GM18861 (cell line): ENCODE data around the gene ZNF12.
A peak's percentile ranks its signal among the peaks of the same experiment; 100 is the strongest.
"Not testable (repeated sequence)": the region's sequence is repeated elsewhere in the genome, so short reads cannot be mapped to it uniquely, and the experiment has no call there.

Experiments used
- ATAC-seq: cut with Tn5 transposase; IDR thresholded peaks from one replicate; pipeline ENCODE4 v1.9.1; 2021; ENCODE audit not compliant: unreplicated experiment

ZNF12 gene

DNA sequence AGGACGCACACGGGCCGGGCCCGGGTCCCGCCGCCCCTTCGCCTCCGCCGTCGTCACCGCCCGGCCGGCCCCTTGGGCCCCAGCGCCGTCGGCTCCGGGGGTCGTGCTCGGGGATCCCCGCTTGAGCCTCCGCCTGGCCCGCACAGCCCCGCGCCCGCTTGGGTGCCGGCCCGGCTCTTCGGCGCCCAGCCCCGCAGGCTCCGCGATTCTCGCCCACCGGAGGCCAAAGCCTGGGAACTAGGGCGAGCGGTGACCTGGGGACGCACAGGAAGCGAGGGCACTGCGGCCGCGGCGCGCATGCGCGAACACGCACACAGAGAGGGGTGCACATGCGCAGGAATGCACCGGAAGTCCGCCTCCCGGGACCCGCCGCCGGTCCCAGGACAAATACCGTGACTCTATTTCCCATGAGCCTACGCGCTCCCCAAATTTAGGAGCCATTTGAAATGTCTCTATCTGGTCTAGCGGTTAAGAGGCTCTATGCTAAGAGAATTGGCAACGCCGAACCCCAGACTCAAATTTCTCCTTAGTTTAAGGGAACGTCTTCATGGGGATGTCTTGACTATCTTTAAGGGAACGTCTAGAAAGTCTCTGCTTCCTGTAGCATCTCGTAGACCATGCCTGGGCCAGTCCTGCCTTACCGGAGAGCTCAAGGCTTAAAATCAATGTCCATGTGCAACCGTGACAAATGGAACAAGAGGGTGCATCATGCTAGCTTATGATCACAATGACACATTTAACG, at the start of gene ZNF12:
ZNF12 (minus strand) TSS at position 282 of the 742 bp plus-strand sequence. CDS start 1,774 bp downstream, outside the sequence.
- peak; percentile 92 for ATAC-seq

DNA sequence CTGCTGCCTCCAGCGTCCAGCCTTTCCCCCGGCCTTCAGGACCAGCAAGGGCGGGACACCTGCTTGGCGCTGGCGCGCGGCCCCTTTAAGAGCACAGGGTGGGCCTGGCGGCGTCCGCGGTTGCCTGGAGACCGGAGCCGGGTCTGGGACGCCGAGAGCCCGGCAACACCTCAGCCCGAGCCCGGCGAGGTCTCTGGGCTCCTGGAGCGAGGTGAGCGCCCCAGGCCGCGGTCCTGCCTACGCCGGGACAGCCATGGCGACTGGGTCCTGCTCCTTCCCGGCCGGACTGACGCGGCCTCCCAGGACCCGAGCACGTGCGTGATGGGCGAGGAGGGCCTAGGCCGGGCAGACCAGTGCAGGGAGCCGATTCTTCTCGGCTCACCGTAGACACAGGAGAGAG, 47.2 kb upstream of the ZNF12 start, which contains the start of gene RSPH10B2:
RSPH10B2 (plus strand) TSS at position 140 of the 400 bp plus-strand sequence. CDS start 3,575 bp downstream, outside the sequence.
- ATAC-seq = not testable (repeated sequence)

DNA sequence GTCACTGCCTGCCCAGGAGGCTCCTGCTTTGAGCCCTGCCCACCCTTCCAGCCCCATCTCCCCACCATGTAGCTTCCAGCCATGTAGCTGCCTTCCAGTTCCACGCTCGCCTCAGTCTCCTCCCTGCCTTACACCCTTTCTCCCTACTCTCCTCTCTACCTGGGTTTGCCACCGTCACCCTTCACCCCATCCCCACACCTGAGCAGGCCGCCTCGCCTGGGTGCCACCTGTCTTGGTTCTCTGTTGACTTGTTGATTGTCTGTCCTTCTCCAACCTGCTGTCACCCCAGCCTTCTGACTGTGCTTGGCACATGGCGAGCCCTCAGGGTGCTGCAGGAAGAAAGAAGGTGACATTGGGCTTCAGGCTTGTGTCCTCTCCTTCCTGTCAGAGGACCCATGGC, 43.4 kb upstream of the ZNF12 start:
- ATAC-seq = not testable (repeated sequence)

DNA sequence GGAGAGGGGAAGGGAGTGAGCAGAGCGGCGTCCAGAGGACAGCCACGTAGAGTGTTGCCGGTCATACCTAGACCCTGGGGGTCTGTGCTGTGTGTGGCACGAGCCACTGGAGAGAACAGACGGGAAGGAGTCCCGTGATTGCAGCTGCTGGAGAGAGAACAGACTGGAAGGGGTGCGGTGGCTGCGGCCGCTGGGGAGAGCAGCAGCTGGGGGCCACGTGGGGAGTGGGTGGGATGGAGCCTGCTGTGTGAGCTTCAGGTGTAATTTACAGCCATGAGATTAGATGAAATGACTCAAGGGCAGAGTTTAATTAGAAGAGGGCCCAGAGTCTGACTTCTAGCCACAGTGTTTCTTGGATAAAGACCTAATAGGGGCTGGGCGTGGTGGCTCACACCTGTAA, 42.6 kb upstream of the ZNF12 start:
- not testable (repeated sequence) for ATAC-seq

DNA sequence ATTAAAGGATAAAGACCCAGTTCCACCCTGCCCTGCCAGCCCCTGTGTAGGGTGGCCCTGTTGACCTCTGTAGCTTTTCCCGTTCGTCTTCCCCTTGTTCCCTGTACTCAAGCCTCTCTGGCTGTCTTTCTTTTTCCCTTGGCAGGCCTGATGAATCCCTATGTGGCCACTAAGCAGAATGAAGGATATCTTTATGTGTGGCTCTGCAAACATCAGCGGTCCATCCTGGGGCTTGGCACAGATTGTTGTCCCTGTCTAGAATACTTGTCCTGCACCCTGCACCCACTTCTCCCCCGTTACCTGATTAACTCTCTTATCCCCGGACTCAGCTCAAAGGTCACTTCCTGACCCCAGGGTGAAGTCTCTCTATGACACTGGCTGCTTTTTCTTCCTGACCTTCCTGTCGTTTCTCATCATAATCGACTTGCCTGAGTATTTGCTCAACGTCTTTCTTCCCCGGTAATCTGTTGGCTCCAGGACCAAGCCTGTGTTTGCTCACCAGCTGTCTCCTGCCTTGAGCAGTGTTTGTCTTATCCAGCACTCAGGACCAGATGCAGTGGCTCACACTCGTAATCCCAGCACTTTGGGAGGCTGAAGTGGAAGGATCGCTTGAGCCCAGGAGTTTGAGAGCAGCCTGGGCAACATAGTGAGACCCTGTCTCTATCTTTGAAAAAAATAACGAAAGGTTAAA, 37.8 kb upstream of the ZNF12 start:
- not testable (repeated sequence) for ATAC-seq

DNA sequence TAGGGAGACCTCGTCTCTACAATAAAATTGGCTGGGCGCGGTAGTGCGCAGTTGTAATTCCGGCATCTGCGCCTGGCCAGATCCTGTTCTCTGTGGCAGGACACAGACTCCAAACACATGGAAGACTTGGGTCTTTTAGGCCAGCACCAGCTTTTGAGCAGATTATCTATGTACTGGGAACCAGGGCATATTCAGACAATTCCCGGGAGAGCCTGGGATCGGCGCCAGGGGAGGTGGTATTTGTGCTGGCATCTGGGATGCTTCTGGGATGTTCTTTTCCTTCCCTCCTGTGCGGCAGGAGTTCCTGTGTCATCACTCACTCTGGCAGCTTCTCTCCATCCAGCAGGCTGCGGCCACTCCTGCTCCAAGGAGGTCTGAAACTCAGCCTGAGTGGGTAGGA, 31.7 kb upstream of the ZNF12 start:
- ATAC-seq = not testable (repeated sequence)

DNA sequence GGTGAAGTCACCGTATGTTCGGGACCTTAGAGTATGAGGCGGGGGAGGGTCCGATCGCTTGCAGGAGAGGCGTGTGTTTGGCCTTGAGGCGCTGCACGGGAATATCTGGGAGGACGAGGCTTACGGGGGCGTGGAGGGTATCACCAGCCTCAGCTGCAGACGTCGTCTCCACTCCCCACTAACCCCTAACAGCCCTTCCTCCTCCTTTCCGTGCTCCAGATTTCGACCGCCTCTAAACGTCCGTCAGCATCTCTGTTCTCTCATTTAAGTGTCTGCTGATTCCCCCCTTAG, 23.5 kb upstream of the ZNF12 start:
- ATAC-seq = no peak

DNA sequence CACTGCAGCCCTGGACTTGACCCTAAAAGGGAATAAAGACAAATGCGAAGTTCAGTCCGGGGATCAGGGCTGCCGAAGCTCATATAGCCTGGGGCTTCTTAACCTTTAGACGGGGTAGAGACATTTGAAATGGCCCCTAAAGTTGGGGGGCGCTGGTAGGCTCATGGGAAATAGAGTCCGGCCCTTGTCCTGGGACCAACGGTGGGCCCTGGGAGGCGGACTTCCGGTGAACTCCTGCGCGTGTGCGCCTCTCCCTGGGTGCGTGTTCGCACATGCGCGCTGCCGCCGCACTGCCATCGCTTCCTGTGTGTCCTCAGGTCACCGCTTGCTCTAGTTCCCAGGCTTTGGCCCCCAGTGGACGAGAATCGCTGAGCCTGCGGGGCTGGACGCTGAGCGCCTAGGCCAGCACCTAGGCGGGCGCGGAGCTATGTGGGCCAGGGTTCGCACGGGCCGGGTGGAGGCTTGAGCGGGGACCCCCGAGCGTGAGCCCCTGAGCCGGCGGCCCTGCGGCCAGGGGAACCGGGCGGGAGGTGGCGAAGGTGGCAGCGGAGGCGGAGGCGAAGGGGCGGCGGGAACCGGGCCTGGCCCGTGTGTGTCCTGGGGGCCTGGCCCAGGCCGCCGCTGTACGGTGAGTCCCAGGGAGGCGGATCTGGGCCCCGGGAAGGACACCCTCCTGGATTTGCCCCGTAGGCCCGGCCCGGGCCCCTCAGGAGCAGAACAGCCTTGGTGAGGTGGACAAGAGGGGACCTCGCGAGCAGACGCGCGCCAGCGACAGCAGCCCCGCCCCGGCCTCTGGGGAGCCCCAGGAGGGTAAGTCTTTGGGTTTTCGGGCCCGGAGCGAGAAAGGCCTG, 23.0 kb upstream of the ZNF12 start:
- peak; percentile 96 for ATAC-seq

DNA sequence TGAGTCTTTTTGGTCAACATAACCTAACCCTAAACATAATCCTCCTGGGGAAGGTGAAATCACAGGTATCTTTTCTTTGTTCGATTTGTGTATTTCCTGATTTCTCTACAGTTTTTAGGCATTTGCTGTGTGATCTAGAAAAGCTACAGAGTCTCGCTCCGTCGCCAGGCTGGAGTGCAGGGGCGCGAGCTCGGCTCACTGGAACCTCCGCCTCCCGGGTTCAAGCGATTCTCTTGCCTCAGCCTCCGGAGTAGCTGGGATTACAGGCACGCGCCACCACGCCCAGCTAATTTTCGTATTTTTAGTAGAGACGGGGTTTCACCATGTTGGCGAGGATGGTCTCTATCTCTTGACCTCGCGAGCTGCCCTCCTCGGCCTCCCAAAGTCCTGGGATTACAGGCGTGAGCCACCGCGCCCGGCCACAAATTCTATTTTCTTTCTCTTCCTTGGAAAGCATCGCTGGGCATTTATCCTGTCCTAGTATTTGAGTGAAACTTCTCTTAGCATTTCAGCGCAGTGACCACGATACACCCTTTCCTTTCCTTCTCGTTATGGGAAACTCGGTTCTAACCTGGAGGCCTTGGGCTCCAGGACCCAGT, 22.2 kb upstream of the ZNF12 start:
- not testable (repeated sequence) for ATAC-seq

DNA sequence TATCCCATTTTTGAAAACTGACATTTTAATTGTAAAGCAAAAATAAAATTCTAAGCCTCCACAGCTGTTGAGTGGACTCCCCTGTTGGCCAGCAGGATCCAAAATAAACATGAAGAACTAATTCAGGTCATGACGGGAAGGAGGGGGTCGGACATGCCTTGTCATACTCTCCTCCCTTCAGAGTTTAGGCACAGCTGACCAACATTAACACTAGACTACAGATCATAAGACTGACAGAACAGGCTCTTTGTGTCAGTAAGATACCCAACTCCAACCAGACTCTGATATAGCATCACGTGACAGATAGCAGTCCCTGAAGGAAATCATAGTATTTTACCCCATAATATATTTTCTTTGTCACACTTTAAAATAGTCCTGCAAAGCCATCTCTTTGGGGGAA, 20.9 kb upstream of the ZNF12 start:
- ATAC-seq = no peak

DNA sequence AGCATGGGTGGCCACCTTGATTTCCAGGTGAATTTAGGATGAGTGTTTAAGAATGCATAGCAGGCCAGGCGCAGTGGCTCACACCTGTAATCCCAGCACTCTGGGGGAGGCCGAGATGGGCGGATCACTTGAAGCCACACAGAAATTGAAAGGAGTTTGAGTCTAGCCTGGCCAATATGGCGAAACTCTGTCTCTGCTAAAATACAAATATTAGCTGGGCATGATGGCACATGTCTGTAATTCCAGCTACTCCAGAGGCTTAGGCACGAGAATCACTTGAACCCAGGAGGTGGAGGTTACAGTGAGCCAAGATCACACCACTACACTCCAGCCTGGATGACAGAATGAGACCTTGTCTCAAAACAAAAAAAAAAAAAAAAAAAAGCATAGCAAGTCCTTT, 19.6 kb upstream of the ZNF12 start:
- not testable (repeated sequence) for ATAC-seq

DNA sequence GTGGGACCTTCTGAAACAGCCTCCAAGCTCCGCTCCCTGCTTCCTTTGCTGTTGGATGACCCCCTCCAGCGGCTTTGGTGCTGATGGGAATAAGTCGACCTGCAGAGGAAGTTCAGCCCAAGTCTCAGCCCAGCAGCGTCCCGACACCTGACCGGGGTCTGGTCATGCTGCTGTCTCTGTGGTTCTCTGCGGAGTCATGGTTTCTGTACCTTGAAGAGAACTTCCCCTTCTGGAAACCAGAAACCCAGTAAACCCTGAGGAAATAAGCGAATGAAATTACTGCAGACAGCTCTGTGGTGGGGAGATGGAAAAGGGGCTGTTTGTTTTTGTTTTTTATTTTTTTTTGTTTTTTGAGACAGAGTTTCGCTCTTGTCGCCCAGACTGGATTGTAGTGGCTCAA, 18.3 kb upstream of the ZNF12 start:
- peak; percentile 47 for ATAC-seq

DNA sequence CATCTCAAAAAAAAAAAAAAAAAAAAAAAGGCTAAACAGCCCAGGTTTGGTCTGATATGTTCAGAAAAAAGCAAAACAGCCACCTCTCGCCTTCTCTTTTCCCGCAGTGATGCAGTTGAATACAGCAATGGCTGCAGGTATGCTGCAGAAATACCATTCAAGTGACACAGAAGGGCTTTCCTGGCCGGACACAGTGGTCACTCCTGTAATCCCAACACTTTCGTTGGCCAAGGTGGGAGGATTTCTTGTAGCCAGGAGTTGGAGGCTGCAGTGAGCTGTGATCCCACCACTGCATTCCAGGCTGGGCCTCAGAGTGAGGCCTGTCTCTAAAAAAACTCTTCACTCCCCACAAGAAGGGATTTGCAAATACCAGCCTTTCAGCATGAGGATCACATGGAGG, 17.6 kb upstream of the ZNF12 start:
- ATAC-seq = not testable (repeated sequence)

DNA sequence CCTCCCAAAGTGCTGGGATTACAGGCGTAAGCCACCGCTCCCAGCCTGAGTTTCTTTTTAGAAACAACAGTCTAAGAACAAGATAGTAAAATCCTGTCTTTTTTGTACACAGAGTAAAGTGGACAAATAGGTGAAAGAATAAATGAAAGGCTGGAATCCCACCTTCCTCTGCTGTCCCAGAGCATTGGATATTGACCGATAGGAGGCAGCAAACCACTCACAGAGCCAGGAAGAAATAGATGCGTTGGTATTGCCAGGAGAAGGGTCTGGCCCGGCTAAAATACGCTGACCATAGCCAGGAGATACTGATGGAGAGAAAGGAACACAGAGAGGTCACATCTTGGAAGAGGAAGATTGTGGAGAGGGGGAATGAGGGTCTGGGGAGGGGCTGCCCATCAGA, 11.4 kb upstream of the ZNF12 start:
- ATAC-seq = no peak

DNA sequence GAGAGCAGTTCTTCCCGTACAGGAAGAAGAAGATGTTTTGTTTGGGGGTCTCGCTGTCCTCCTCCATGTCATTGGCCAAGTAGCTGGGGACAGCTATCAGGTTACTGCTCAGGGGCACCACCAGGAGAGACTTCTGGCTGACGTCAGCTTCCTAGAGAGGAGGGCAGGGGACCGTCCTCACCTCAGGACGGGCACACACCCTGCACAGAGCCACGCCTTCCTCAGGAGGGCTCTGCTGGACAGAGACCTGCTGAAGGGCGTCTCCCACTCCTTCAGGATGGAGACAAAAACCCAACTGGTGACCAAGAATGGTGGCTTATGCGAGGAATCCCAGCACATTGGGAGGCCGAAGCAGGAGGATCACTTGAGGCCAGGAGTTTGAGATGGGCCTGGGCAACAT, 9.2 kb upstream of the ZNF12 start:
- not testable (repeated sequence) for ATAC-seq

DNA sequence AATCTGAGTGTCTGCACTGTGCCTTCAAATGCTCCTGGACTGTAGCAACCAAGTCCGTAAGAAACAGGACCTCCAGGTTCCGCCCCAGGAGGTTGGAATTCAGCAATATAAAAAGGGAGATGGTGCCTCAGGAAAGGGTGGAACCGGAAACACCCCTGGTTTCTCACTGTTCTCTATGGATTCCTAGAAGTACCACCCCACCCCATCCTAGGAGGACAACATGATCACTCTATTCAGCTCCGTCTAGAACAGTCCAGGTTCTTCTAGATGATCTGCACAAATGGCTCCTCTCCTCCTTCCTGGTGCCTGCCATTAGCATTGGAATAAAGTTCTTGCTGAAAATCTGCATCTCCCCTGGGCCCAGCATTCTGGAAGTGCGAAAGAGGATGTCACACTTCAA, 7.6 kb upstream of the ZNF12 start:
- ATAC-seq = no peak

DNA sequence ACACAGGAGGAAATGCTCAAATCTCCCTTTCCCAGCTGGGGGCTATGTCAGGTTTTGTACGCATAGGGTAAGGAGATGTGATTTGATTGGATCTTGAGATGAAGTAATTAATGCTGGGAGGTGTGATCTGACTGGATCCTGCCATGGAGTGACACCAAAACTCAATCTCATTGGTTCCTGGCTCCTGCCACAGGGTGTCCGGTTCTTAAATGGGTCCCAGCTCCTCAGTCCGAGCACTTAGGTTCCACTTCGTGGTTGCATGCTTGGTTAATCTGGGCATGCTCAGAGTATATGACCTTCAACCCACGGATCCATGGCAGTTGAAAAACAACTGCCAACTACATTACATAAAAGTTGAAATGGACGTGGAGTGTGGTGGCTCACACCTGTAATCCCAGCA, 3.1 kb upstream of the ZNF12 start:
- ATAC-seq = no peak

DNA sequence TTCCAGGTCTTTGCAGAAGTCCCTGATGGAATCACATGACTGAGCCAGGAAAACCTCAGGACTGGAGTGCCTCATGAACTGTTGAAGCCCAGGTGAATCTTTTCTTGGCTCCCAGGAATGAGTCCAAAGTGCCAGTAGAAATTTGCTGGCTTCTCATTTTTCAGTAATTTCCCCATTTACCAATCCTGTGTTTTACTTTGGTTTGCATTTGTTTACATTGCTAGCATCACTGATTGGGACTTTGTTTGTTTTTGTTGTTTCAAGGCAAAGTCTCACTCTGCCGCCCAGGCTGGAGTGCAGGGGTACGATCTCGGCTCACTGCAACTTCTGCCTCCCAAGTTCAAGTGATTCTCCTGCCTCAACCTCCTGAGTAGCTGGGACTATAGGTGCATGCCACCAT, 1.6 kb upstream of the ZNF12 start:
- ATAC-seq = no peak

DNA sequence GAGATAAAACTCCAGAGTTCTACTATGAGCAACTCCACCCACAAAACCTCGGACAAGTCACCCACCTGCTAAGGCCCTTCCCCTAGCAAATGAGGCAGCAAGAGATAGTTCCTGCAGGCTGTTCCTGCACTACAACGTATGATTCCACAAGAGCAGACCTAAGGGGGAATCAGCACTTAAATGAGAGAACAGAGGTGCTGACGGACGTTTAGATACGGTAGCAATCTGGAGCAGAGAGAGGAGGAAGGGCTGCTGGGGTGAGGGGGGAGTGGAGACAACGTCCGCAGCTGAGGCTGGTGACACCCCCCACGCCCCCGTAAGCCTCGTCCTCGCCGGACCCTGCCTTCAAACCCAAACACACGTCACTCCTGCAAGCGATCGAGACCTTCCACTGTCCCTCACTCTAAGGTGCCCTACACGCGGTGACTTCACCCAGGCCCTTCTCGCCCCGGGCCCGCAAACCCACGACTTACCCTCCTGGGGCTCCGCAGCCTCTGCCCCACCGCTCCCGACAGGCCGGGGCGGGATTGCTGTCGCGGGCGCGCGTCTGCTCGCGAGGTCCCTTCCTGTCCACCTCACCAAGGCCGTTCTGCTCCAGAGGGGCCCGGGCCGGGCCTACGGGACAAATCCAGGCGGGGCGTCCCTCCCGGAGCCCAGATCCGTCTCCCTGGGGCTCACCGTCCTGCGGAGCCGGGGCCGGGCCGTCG, 635 bp downstream of the ZNF12 start:
- ATAC-seq = peak; percentile 10

DNA sequence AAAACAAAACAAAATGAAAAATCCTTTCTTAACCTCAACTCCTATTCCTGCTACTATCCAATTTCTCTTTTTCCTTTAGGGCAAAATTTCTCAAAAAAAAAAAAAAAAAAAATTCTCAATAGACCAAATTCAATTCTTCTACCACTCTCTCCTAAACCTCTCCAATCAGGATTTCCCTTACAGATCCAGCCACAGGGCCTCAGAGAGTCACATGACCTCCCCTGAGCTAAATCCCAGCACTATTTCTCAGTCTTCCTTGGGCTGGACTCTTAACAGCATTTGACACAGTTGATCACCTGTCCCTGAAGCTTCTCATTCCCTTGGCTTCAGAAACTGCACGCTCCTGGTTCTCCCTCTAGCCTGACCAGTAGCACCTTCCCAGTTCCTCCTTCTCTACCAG, 4.9 kb downstream of the ZNF12 start:
- no peak for ATAC-seq

DNA sequence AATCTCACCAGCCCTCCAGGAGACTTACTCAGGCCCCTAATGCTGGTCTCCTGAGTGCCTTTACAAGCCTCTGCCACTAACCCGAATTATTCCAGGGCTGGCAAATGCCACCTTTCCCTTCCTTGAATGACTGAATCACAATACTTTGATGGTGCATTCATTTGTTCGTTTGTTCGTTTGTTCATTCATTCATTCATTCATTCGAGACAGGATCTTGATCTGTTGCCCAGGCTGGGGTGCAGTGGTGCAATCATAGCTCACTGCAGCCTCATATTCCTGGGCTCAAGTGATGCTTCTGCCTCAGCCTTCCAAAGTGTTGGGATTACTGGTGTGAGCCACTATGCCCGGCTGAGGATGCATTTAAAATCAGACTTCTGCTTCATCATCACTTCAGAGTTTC, 6.0 kb downstream of the ZNF12 start:
- no peak for ATAC-seq
